AG04450 (cell line): ENCODE data around the gene NCOA7. TPM values are rescaled to one million over a fixed set of nuclear protein-coding genes. Genes with fewer than 3 reads are reported as not detected.

Source experiments
- CTCF ChIA-PET: fragments of 300-600, 350-600 bp; formaldehyde crosslinking; extraction: SDS; loops from one replicate; lab custom pipeline; 2022; ENCODE audit warnings: antibody characterized with exemption, inconsistent platforms; lab: Charles Lee
- POLR2A ChIA-PET: fragments of 350-600 bp; formaldehyde crosslinking; extraction: SDS; loops from one replicate; lab custom pipeline; 2021; ENCODE audit warnings: antibody characterized with exemption, inconsistent platforms; lab: Yijun Ruan, JAX
- DNase-seq: peaks from one replicate; pipeline ENCODE4 v3.0.0-alpha.2; 2011; ENCODE audit warnings: low read depth, low spot score
- H3K27ac ChIP-seq: one replicate; pipeline ENCODE4 v1.5.1; 2012; ENCODE audit warnings: low read depth, low read length, control low read depth
- H3K27me3 ChIP-seq: one replicate; pipeline ENCODE4 v1.6.0; 2012; ENCODE audit warnings: low read length; ENCODE audit not compliant: control insufficient read depth, insufficient read depth
- H3K4me3 ChIP-seq: 2 replicates; pipeline ENCODE4 v1.5.1; 2011; ENCODE audit warnings: mild to moderate bottlenecking, low read depth, low read length, control low read depth
- H3K9me3 ChIP-seq: 2 replicates; pipeline ENCODE4 v1.5.1; 2012; ENCODE audit warnings: low read length; ENCODE audit not compliant: control insufficient read depth, insufficient read depth
- polyA plus RNA-seq: library from polyadenylated mRNA; depleted of rRNA; stranded (reverse); fragments of >200 nt; gene quantifications from 2 replicates; pipeline ENCODE4 v1.2.3, GENCODE V29; 2011
- TF ChIP-seq, protein P1 (sequence below): IDR thresholded peaks from 2 replicates; pipeline ENCODE4 v1.5.1; 2011; ENCODE audit warnings: low read depth, low read length, control low read depth, inconsistent platforms

NCOA7 gene
- polyA plus RNA-seq, 1 experiment = 21.5 TPM

DNA sequence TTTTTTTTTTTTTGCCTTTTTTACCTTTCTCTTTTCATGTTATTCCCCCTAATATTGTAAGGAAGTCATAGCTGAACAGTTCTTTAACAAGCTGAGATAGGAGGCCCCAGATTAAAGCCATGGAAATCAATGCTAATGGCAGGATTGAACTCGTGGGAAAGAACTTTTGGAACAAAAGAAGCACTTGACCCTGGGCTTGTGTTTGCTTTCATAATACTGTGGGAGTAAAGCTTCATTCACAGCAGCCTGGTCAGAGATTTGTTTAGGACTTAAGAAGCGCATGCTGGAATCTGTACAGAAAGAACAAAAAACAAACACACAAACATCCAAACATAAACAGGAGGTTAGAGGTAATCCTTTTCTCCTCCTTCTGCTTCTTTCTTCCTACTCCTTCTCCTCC lies 36.2 kb upstream of the NCOA7 start:
- ChIA-PET CTCF (interaction anchor here (0.6 to 2.6 kb wide), 6 partner anchors 13 to 448 kb away, joined by 3 to 63 read pairs (median 4); no protein-coding TSS in a partner anchor), POLR2A (no interaction called here)

GRCh38 chr6:125759184-125759902 lies 31.4 kb upstream of the NCOA7 start:
- POLR2A ChIA-PET = no interaction called here
- CTCF ChIA-PET = interaction anchor here (0.8 to 6.7 kb wide), 2 partner anchors 9 to 447 kb away, joined by 3 to 63 read pairs; no protein-coding TSS in a partner anchor
- Histone ChIP-seq H3K4me3 (no peak overlapping the region), H3K9me3 (no peaks in the 10 kb centered on the region; the same call in 1 of the 2 replicates), H3K27ac (no peak overlapping the region), H3K27me3 (peaks cover 17% of the 10 kb centered on the region)
- TF ChIP-seq, protein P1, sequence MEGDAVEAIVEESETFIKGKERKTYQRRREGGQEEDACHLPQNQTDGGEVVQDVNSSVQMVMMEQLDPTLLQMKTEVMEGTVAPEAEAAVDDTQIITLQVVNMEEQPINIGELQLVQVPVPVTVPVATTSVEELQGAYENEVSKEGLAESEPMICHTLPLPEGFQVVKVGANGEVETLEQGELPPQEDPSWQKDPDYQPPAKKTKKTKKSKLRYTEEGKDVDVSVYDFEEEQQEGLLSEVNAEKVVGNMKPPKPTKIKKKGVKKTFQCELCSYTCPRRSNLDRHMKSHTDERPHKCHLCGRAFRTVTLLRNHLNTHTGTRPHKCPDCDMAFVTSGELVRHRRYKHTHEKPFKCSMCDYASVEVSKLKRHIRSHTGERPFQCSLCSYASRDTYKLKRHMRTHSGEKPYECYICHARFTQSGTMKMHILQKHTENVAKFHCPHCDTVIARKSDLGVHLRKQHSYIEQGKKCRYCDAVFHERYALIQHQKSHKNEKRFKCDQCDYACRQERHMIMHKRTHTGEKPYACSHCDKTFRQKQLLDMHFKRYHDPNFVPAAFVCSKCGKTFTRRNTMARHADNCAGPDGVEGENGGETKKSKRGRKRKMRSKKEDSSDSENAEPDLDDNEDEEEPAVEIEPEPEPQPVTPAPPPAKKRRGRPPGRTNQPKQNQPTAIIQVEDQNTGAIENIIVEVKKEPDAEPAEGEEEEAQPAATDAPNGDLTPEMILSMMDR = no peak
- DNase-seq = no peak

More for the DNA sequence above, 36.2 kb upstream of the NCOA7 start:
- H3K9me3 ChIP-seq = no peaks in the 10 kb centered on the region; the same call in 1 of the 2 replicates
- no peak overlapping the region for H3K4me3 ChIP-seq
- H3K27ac ChIP-seq = no peak overlapping the region
- peaks cover 28% of the 10 kb centered on the region for H3K27me3 ChIP-seq
- TF ChIP-seq, protein P1 = no peak
- DNase-seq = no peak

DNA sequence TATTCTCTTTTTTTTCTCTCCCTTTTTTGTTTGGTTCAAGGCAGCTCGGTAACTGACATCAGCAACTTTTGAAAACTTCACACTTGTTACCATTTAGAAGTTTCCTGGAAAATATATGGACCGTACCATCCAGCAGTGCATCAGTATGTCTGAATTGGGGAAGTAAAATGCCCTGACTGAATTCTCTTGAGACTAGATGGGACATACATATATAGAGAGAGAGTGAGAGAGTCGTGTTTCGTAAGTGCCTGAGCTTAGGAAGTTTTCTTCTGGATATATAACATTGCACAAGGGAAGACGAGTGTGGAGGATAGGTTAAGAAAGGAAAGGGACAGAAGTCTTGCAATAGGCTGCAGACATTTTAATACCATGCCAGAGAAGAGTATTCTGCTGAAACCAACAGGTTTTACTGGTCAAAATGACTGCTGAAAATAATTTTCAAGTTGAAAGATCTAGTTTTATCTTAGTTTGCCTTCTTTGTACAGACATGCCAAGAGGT lies 30.8 kb upstream of the NCOA7 start:
- no peak overlapping the region for H3K4me3 ChIP-seq
- ChIA-PET POLR2A (no interaction called here), CTCF (interaction anchor here (0.8 to 6.7 kb wide), 2 partner anchors 10 to 447 kb away, joined by 3 to 63 read pairs; no protein-coding TSS in a partner anchor)
- TF ChIP-seq, protein P1 = no peak
- H3K27me3 ChIP-seq = peaks cover 16% of the 10 kb centered on the region
- H3K27ac ChIP-seq = no peak overlapping the region
- no peak for DNase-seq
- H3K9me3 ChIP-seq = no peaks in the 10 kb centered on the region; the same call in 1 of the 2 replicates

GRCh38 chr6:125764121-125764671 lies 26.6 kb upstream of the NCOA7 start:
- Histone ChIP-seq H3K27me3 (peaks cover 13% of the 10 kb centered on the region), H3K27ac (no peak overlapping the region), H3K9me3 (no peaks in the 10 kb centered on the region; the same call in 1 of the 2 replicates), H3K4me3 (no peak overlapping the region)
- ChIA-PET POLR2A (no interaction called here), CTCF (interaction anchor here (1.1 to 8.6 kb wide), 3 partner anchors 11 to 453 kb away, joined by 3 to 137 read pairs (median 5); no protein-coding TSS in a partner anchor)
- DNase-seq = no peak
- TF ChIP-seq, protein P1 = no peak

DNA sequence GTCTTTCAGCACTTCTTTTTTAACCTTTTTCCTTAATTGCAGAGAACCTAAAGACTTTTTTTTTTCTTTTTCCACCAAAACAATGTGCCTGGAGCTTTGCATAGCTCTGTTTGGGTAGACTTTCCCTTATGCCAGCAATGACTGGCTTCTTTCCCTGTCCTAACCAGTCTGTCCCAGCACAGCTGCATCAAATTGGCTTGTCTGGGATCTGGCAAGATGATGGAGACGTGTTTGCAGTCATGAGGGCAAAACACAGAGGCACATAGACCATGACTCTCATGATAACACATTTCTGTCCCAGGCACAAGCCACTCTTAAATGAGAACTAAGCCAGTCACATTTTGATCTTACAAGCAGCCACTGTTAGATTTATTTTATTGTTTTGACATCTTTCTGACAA lies 24.8 kb upstream of the NCOA7 start:
- POLR2A ChIA-PET = no interaction called here
- no peaks in the 10 kb centered on the region for H3K9me3 ChIP-seq
- no peak overlapping the region for H3K27ac ChIP-seq
- no peak overlapping the region for H3K4me3 ChIP-seq
- H3K27me3 ChIP-seq = peaks cover 10% of the 10 kb centered on the region
- CTCF ChIA-PET = interaction anchor here (2.0 to 8.6 kb wide), 2 partner anchors 13 to 454 kb away, joined by 8 to 137 read pairs; no protein-coding TSS in a partner anchor
- no peak for DNase-seq
- TF ChIP-seq, protein P1 = no peak
